GM12878 (cell line): ENCODE data around the gene EFCAB10. TPM values are rescaled to one million over a fixed set of nuclear protein-coding genes. Genes with fewer than 3 reads are reported as not detected.

Experiments used
- ATAC-seq: fragments of 200-7000 bp; cut with Tn5 transposase; 3 replicates; pipeline ENCODE4 v1.9.1; 2020; ENCODE audit warnings: mild to moderate bottlenecking, moderate library complexity
- BruUV-seq: library from RNA; stranded (reverse); fragments of 400-500 nt; replicated peaks from 2 replicates; lab custom pipeline; 2021; lab: Mats Ljungman, UMichigan
- CTCF ChIA-PET: fragments of 300-600 bp; sonication (Branson Sonifier 250); formaldehyde crosslinking; extraction: SDS; loops from one replicate; lab custom pipeline; 2021; ENCODE audit warnings: inconsistent platforms; lab: Yijun Ruan, JAX
- POLR2A ChIA-PET: fragments of 350-600 bp; formaldehyde crosslinking; extraction: SDS; loops from one replicate; lab custom pipeline; 2021; ENCODE audit warnings: inconsistent platforms; lab: Charles Lee
- RAD21 ChIA-PET: fragments of 300-600 bp; sonication (Branson Sonifier 250); formaldehyde crosslinking; loops from one replicate; lab custom pipeline; 2023; ENCODE audit warnings: antibody characterized with exemption; ENCODE audit not compliant: unreplicated experiment; lab: Charles Lee
- SMC1A ChIA-PET: fragments of 300-600 bp; sonication (Branson Sonifier 250); formaldehyde crosslinking; loops from one replicate; lab custom pipeline; 2023; ENCODE audit not compliant: unreplicated experiment, uncharacterized antibody; lab: Charles Lee
- DNase-seq: peaks from one replicate; pipeline ENCODE4 v3.0.0-alpha.2; 2011; ENCODE audit warnings: low read depth, low spot score
- FAIRE-seq: peaks from 3 replicates; lab custom pipeline; 2011; peaks lifted over from hg19 to GRCh38; lab: Jason Lieb, UNC
- H2AFZ ChIP-seq: 2 replicates; pipeline ENCODE4 v1.6.0; 2011; ENCODE audit warnings: low read depth, low read length, control low read depth; ENCODE audit not compliant: control insufficient read depth
- H3K27ac ChIP-seq: 2 replicates; pipeline ENCODE4 v1.5.1; 2011; ENCODE audit warnings: control low read depth; ENCODE audit not compliant: control insufficient read depth, insufficient read depth
- H3K27me3 ChIP-seq, 2 experiments: replicated peaks in 1 of 2; 2 replicates each; pipeline versions ENCODE4 v1.6.0 to v1.6.1; 2011; ENCODE audit warnings: low read length in 1 of 2; ENCODE audit not compliant: control insufficient read depth in 2 of 2, insufficient read depth in 2 of 2
- H3K36me3 ChIP-seq, 2 experiments: 2 replicates each; pipeline ENCODE4 v1.5.1; 2011; ENCODE audit warnings: low read length in 1 of 2; ENCODE audit not compliant: control insufficient read depth in 2 of 2, insufficient read depth in 2 of 2
- H3K4me1 ChIP-seq: 2 replicates; pipeline ENCODE4 v1.6.1; 2011; ENCODE audit warnings: mild to moderate bottlenecking, low read length, moderate library complexity, mixed read lengths; ENCODE audit not compliant: control insufficient read depth, insufficient read depth
- H3K4me2 ChIP-seq: 2 replicates; pipeline ENCODE4 v1.6.0; 2011; ENCODE audit warnings: control low read depth; ENCODE audit not compliant: control insufficient read depth, insufficient read depth
- H3K4me3 ChIP-seq: fragments of 200-600 bp; sonication (generic); 2 replicates; pipeline ENCODE4 v1.5.1; 2016
- H3K79me2 ChIP-seq: 2 replicates; pipeline ENCODE4 v1.6.0; 2011; ENCODE audit warnings: low read length; ENCODE audit not compliant: control insufficient read depth, insufficient read depth
- H3K9ac ChIP-seq: 2 replicates; pipeline ENCODE4 v1.8.0; 2011; ENCODE audit warnings: low read length, control low read depth, mixed read lengths; ENCODE audit not compliant: control insufficient read depth, insufficient read depth
- H3K9me3 ChIP-seq: replicated peaks from 3 replicates; pipeline ENCODE4 v1.5.1; 2011; ENCODE audit warnings: mild to moderate bottlenecking, low read length; ENCODE audit not compliant: control insufficient read depth, insufficient read depth
- H4K20me1 ChIP-seq: 2 replicates; pipeline ENCODE4 v1.6.0; 2011; ENCODE audit not compliant: control insufficient read depth, insufficient read depth
- BCL11A ChIP-seq: IDR thresholded peaks from 2 replicates; pipeline ENCODE4 v1.6.1; 2011; ENCODE audit warnings: low read depth, low read length
- CEBPB ChIP-seq, 2 experiments: fragments of 150-350 bp in 1 of 2; IDR thresholded peaks; 2 replicates each; pipeline ENCODE4 v1.6.1; 2012 to 2014; ENCODE audit warnings: low read depth in 2 of 2, low read length in 2 of 2, borderline replicate concordance in 1 of 2, inconsistent platforms in 1 of 2
- CREM ChIP-seq: IDR thresholded peaks from 2 replicates; pipeline ENCODE4 v1.6.1; 2014; ENCODE audit warnings: antibody characterized with exemption, low read depth
- DPF2 ChIP-seq: fragments of 450-650 bp; IDR thresholded peaks from 2 replicates; pipeline ENCODE4 v1.6.1; 2017; ENCODE audit warnings: mild to moderate bottlenecking
- EGR1 ChIP-seq, 2 experiments: IDR thresholded peaks; 1 replicate in 1 of 2; 2 replicates in 1 of 2; pipeline ENCODE4 v1.6.1; 2011 to 2012; ENCODE audit warnings: low read depth in 2 of 2, low read length in 2 of 2, borderline replicate concordance in 1 of 2, mild to moderate bottlenecking in 1 of 2, moderate library complexity in 1 of 2
- EP300 ChIP-seq, 2 experiments: fragments of 150-350 bp in 1 of 2; IDR thresholded peaks; 2 replicates each; pipeline ENCODE4 v1.6.1; 2011 to 2012; ENCODE audit warnings: low read depth in 2 of 2, low read length in 2 of 2, borderline replicate concordance in 1 of 2, improper control_type of control experiment in 1 of 2, inconsistent platforms in 1 of 2; ENCODE audit not compliant: control insufficient read depth in 1 of 2
- IKZF2 ChIP-seq, 2 experiments: fragments of 450-650 bp; IDR thresholded peaks; 2 replicates each; pipeline ENCODE4 v1.6.1; 2017; ENCODE audit warnings: mild to moderate bottlenecking in 2 of 2, moderate library complexity in 2 of 2
- JUND ChIP-seq: IDR thresholded peaks from 2 replicates; pipeline ENCODE4 v1.6.1; 2012; ENCODE audit warnings: low read depth, mild to moderate bottlenecking, low read length, improper control_type of control experiment, moderate library complexity
- KLF5 ChIP-seq: fragments of 450-650 bp; IDR thresholded peaks from 2 replicates; pipeline ENCODE4 v1.6.1; 2014; ENCODE audit warnings: mild to moderate bottlenecking; ENCODE audit not compliant: partially characterized antibody
- NFYA ChIP-seq: IDR thresholded peaks from 2 replicates; pipeline ENCODE4 v1.6.1; 2011; ENCODE audit warnings: low read depth, mild to moderate bottlenecking, low read length, improper control_type of control experiment, borderline replicate concordance
- PML ChIP-seq: IDR thresholded peaks from 2 replicates; pipeline ENCODE4 v1.6.1; 2012; ENCODE audit warnings: low read length, inconsistent platforms
- WRNIP1 ChIP-seq: IDR thresholded peaks from 2 replicates; pipeline ENCODE4 v1.6.1; 2011; ENCODE audit warnings: low read depth, low read length, improper control_type of control experiment, borderline replicate concordance
- ZBTB33 ChIP-seq: fragments of 450-650 bp; IDR thresholded peaks from 2 replicates; pipeline ENCODE4 v1.6.1; 2017; ENCODE audit warnings: mild to moderate bottlenecking
- ZNF687 ChIP-seq: fragments of 450-650 bp; IDR thresholded peaks from 2 replicates; pipeline ENCODE4 v1.6.1; 2017; ENCODE audit warnings: mild to moderate bottlenecking, moderate library complexity
- WGBS: methylation state at CpG from one replicate; pipeline ENCODE4 v1.1.6; 2016; ENCODE audit warnings: low lambda C conversion rate; ENCODE audit not compliant: insufficient replicate concordance, insufficient coverage; ENCODE audit errors: missing lambda C conversion rate; 5-methylcytosine and 5-hydroxymethylcytosine counted together
- in situ Hi-C: fragments of 300-500 bp; cut with MboI; formaldehyde crosslinking; loops from 9 replicates; pipeline ENCODE4 v1.14.3; 2018; ENCODE audit warnings: mixed read lengths
- intact Hi-C: fragments of 100-400 bp; cut with micrococcal nuclease; formaldehyde crosslinking; loops from one replicate; pipeline ENCODE4 v1.14.2; 2022; ENCODE audit not compliant: unreplicated experiment
- polyA plus RNA-seq, 11 experiments: library from polyadenylated mRNA; depleted of rRNA in 4 of 11; unstranded in 6 of 11; stranded (reverse) in 5 of 11; fragments of >200 nt; fragmentation: Nextera tagmentation in 4 of 11; fragmentation: Illumina TruSeq in 1 of 11; extraction: Ambion mirVana in 4 of 11; extraction: Trizol in 1 of 11; gene quantifications; 1 replicate in 1 of 11; 2 replicates in 10 of 11; pipeline versions ENCODE4 v1.2.1 to v1.2.3, GENCODE V29; 2011 to 2016; ENCODE audit warnings: inconsistent platforms in 2 of 11, missing spikeins in 2 of 11, low read depth in 1 of 11
- total RNA-seq, 4 experiments: library from RNA; depleted of rRNA in 3 of 4; stranded (reverse); fragments of >200 nt in 3 of 4; fragmentation: Illumina TruSeq in 1 of 4; extraction: Trizol in 1 of 4; gene quantifications; 2 replicates each; pipeline versions ENCODE4 v1.2.1 to v1.2.3, GENCODE V29; 2013 to 2021
- TF ChIP-seq, protein P1 (sequence below): fragments of 450-650 bp; formaldehyde crosslinking; IDR thresholded peaks from 2 replicates; pipeline ENCODE4 v1.5.0; 2022; ENCODE audit warnings: mild to moderate bottlenecking, missing genetic modification characterization

EFCAB10 gene
- total and polyA plus RNA-seq, 10 of the 15 experiments (the other 5 are each of a cell fraction or from before 2014, with no cell fraction given), result 0.38 to 1.0 (median 0.54) TPM; not detected in 6

- intact Hi-C loops, result no loop called here
- BruUV-seq, result no TSS peak
- POLR2A ChIA-PET, result no interaction called here
- no peak for TF ChIP-seq JUND
- TF ChIP-seq NFYA, result no peak
- TF ChIP-seq WRNIP1, result no peak
- TF ChIP-seq, protein P1, sequence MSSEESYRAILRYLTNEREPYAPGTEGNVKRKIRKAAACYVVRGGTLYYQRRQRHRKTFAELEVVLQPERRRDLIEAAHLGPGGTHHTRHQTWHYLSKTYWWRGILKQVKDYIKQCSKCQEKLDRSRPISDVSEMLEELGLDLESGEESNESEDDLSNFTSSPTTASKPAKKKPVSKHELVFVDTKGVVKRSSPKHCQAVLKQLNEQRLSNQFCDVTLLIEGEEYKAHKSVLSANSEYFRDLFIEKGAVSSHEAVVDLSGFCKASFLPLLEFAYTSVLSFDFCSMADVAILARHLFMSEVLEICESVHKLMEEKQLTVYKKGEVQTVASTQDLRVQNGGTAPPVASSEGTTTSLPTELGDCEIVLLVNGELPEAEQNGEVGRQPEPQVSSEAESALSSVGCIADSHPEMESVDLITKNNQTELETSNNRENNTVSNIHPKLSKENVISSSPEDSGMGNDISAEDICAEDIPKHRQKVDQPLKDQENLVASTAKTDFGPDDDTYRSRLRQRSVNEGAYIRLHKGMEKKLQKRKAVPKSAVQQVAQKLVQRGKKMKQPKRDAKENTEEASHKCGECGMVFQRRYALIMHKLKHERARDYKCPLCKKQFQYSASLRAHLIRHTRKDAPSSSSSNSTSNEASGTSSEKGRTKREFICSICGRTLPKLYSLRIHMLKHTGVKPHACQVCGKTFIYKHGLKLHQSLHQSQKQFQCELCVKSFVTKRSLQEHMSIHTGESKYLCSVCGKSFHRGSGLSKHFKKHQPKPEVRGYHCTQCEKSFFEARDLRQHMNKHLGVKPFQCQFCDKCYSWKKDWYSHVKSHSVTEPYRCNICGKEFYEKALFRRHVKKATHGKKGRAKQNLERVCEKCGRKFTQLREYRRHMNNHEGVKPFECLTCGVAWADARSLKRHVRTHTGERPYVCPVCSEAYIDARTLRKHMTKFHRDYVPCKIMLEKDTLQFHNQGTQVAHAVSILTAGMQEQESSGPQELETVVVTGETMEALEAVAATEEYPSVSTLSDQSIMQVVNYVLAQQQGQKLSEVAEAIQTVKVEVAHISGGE (CRISPR knock-in tag), result no peak
- TF ChIP-seq CEBPB (IDR thresholded peaks at IDR 0.05; ENCODE audit: borderline replicate concordance in 1 of 2, low read depth in 2 of 2, low read length in 2 of 2), result no peak
- TF ChIP-seq PML, result no peak
- TF ChIP-seq BCL11A, result no peak
- no peak for TF ChIP-seq DPF2
- no peak for TF ChIP-seq KLF5
- no peak for TF ChIP-seq ZNF687
- no peak for TF ChIP-seq CREM
- no peak for TF ChIP-seq ZBTB33
- TF ChIP-seq EGR1 (IDR thresholded peaks at IDR 0.05; ENCODE audit: borderline replicate concordance in 1 of 2, low read depth in 2 of 2, low read length in 2 of 2), result no peak
- TF ChIP-seq EP300 (IDR thresholded peaks at IDR 0.05; ENCODE audit: borderline replicate concordance in 1 of 2, control insufficient read depth in 1 of 2, low read depth in 2 of 2, low read length in 2 of 2), result no peak
- no peak for TF ChIP-seq IKZF2 (IDR thresholded peaks at IDR 0.05)
Measured at GRCh38 chr7:105590793-105591192, 9.5 kb upstream of the EFCAB10 start.

More at GRCh38 chr7:105590793-105591192, 9.5 kb upstream of the EFCAB10 start:
- Histone ChIP-seq H3K9ac (no peak overlapping the region), H3K36me3 (no peaks in the 10 kb centered on the region), H3K79me2 (no peaks in the 10 kb centered on the region), H3K9me3 (no peaks in the 10 kb centered on the region), H3K27ac (no peak overlapping the region), H3K4me3 (no peak overlapping the region), H3K27me3 (no peaks in the 10 kb centered on the region), H2AFZ (no peak overlapping the region), H4K20me1 (no peaks in the 10 kb centered on the region), H3K4me1 (peaks cover 14% of the 10 kb centered on the region), H3K4me2 (no peak overlapping the region)
- ChIA-PET RAD21 (interaction anchor here (0.9 kb wide), 1 partner anchor 610 kb away, joined by 3 read pairs; no protein-coding TSS in a partner anchor), SMC1A (interaction anchor here (0.6 to 1.4 kb wide), 5 partner anchors 12 to 253 kb away, joined by 3 to 4 read pairs (median 3); no protein-coding TSS in a partner anchor), CTCF (interaction anchor here (0.6 to 3.3 kb wide), 5 partner anchors 58 to 610 kb away, joined by 3 to 24 read pairs (median 5); partner anchors contain the start of gene RINT1)
- no peak for ATAC-seq
- in situ Hi-C loops, result no loop called here
- no peak for FAIRE-seq
- WGBS, result 85% methylated on average over 5 of the region's 5 CpGs
- no peak for DNase-seq
